ENCODE data around the gene AMMECR1.

DNA sequence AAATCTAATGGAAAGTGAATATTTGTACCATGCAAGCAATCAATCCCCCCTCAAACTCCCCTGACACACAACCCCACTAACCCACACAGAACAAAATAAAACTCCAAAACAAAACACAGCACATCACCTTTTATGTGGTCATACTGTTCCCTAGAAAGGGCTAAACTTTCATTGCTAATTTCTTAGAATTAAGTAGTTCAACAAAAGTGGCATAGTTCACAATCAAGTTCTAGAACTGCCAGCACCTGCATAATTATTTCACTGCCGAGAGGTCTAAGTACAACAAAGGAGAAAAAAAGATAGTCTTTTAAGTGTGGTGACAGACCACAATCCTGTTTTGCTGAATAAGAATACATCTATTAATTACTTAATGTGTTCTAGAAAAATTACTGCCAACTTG lies 58.8 kb downstream of the AMMECR1 start:
- TF ChIP-seq CTCF (IDR thresholded peaks at IDR 0.05 in 8 of 11, conservative IDR thresholded peaks at IDR 0.05 in 3 of 11) (no peak), POLR2AphosphoS5 (IDR thresholded peaks at IDR 0.05) (no peak)
